ENCODE measurements around the gene TOPAZ1.
"Not testable (repeated sequence)": the region's sequence is repeated elsewhere in the genome, so short reads cannot be mapped to it uniquely, and the experiment has no call there.

Gene TOPAZ1

DNA sequence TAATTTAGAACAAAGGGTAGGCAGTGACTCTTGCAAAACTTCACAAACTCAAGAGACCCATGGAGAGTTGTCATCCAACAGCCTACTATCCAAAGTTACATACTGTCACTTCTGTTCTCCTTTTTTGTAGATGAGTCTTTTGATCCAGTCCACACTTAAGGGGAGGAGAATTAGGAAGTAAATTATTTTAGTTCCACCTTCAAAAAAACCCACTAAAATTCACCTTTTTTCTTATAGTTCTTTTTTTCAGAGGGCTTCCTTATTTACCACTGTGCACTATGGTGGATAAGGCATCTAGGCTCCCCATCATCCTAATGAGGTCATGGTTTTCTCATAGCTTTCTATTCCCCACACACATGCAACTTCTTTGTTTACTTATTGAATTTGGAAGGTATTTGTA lies 88.3 kb downstream of the TOPAZ1 start:
- DNase-seq (ENCODE audit: low read depth in 2 of 2), result no peak

DNA sequence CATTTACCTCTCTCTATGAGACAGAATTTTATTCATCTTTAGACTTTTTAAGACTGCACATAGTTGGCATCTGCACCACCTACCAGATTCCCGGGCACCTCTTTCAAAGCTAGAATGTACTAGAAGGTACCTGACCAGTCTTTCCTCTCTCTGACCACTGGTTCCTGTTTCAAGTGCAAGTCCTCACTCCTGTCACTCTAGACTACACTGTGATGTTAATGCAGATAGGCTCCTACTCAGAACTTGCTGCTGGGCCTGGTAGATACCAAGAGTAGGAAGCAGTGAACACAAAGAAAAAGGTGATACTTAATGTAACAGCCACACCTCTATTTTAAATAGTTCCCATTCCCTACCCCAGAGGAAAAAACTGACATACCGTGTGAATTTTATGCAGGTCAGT lies 88.8 kb downstream of the TOPAZ1 start:
- DNase-seq (ENCODE audit: low read depth in 2 of 2), result no peak

DNA sequence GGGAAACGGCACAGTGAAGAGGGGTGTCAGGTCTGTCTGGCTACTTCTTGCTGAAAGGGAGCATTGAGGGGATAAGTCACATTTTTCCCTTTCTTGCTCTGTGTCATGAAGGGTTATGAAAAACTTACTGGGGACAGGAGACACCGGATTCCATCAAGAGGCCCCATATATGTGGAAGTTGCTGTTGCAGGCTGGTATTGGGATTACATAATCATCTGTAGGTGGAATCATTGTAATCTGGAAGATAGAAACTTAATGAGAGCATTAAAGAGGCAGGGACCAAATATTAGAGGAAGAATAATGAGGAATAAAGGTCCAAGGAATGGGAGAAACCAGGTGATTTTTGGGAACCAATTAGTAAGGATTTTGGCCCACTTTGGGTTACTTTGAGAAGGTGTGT lies 92.6 kb downstream of the TOPAZ1 start:
- DNase-seq (ENCODE audit: low read depth in 2 of 2), result no peak

DNA sequence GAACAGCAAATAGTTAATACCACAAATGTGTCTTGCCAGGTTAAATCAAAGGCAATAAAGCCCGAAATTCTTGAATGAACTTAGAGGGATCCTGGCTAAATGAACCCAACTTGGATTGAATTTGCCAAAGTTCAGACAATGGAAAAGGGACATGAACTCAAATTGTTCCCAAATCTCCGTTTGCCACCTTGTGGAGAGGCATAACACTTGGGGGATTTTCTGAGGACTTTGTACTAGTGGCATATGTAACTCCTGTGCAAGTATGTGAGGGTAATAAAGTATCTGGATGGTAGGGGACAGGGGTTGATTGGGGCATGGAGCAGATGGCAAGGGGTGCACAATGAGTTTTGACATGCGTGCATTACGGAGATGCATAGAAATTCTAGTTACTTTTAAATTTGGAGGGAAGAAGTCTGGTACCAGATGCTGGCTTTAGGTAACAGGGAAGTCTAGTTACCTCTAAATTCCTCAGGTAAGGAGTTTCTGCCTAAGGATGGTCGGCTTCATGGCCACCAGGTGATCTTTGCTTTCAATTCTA lies 95.6 kb downstream of the TOPAZ1 start:
- no peak for DNase-seq (ENCODE audit: low read depth in 2 of 2)

DNA sequence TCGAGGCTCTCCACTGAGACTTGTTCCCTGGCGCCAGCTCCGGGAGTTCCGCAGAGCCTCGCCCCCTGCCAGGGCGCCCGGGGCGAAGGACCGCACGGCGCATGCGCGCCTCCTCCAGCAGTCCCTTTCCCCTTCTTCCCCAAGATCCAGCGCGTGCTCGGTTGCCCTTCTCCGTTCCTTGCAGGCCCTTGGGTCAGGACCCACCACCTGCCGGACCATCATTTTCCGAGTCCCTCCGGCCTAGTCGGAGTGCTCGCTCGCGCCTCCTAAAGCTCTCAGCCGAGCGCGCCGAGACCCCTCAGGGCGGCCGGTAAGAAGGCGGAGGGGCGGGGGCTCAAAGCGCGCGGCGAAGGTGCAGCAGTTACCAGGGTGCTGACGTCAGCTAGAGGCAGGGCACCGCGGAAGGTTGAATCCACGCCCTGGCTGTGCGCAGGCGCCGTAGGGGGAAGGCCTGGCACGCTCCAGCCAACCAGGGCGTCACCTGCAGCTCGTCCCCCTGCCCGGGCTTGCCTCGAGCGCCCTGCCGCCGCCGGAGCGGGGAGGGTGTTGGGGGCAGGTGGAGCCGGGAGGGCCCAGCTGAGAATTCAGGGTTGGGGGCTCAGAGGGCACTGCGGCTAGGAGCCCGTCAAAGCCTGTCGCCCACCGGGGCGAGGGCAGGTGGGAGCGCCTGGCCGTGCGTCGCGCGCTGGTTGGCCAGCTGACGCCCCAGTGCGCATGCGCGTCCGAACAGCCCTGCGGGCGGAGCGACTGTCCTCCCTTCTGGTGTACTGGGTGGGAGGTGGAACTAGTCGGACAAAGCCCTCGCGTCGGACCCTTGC lies 96.5 kb downstream of the TOPAZ1 start, which contains the start of gene TCAIM:
Gene TCAIM (plus strand): TSS at position 757 of the 818 bp plus-strand sequence. CDS start 16,017 bp downstream, outside the sequence.
- peak; percentile 89 to 91 for DNase-seq (ENCODE audit: low read depth in 2 of 2)

DNA sequence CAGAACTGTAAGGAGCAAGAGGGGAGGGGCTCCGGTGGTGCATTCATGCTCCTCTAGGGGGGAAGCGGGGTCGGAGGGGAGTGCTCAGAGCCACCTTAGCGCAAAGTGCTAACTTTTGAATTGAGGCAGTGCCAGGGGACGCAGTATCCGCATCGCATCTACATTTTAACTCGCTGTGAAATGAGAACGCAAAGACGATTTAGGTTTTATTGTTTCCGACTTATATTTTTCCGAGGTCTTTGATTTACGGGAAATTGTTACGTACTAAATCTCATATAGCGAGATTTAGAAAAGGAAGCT lies 97.1 kb downstream of the TOPAZ1 start:
- no peak for DNase-seq (ENCODE audit: low read depth in 2 of 2)

DNA sequence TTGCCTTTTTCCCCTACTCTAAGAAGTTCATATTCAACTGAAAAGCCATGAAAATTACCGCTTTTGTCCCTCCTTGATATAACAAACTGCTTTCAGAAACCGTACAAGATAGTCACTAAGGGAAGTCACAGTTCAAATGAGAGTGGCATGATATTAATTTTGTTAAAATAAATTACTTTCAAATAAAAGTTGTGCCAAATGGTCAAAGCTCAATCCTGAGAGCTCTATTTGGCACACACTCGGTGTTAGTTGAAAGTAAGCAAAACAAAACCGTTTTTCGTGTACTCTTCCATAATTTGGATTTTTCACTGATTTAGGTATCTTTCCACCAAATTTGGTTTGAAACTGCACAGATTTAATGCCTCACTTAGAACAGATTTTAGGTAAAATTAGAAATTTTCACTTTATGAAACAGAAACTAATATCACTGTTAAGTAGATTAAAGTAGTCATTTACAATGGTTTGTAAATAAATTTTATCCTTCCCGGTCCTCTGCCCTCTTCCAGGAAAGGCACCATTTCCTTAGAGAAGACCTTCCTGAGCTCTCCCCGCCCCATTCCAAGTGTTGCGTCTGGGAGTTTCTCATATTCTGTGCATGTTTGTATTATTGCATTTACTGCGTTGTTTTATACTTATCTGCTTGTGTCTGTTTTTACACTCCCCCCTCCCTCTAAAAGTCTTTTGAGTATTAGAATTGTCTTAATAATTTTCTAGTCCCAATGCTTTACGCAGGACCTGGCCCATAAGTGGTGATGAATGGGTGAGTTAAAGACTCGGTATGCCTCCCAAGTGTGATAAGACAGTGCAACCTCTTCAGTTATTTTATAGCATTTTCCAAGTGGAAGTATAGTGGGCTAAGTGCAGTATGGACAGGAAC lies 97.7 kb downstream of the TOPAZ1 start:
- no peak for DNase-seq (ENCODE audit: low read depth in 2 of 2)

DNA sequence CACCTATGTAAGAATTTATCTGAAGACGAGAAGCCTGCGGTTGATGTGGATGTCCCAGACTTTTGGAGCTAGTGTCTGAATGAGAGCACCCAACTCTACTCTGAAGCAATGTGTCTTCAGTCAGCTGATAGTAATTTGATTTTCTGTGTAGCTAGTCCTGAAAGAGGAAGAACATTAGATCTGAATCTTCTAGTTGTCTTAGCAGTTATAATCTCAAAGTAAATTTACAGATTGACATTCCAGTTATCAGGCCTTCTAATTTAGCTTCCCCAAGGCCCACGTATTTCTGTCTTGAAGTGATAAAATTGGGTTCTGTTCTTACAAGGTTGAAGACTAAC lies 98.3 kb downstream of the TOPAZ1 start:
- DNase-seq (ENCODE audit: low read depth in 2 of 2), result no peak

DNA sequence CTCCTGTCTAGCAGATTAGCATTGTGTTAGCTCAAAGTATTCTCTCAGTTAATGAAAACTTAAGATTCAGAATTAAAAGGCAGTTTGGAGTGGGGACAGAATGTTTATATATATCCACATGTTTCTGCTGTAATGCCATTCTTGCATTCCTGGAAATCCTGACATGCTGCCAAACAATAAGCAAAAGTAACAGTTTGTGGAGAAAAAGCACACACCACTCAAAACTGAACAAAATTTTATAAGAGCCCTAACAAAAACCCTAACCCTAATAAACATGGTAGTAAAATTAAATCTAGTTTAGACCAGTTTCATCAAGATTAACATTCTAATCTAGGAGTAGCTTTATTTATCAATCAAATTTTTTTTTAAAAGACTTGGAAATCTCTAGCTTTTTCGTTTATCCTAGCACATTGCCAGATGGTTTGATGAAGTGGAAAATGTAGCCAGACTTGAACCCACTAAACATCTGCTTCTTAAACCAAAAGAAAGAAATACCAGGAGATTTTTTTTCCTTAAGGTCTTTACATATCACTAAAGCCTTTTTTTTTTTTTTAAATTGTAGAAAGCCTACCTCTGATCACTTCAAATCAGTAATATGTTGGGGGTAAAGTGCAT lies 100.6 kb downstream of the TOPAZ1 start:
- DNase-seq (ENCODE audit: low read depth in 2 of 2), result peak; percentile 56 to 59

DNA sequence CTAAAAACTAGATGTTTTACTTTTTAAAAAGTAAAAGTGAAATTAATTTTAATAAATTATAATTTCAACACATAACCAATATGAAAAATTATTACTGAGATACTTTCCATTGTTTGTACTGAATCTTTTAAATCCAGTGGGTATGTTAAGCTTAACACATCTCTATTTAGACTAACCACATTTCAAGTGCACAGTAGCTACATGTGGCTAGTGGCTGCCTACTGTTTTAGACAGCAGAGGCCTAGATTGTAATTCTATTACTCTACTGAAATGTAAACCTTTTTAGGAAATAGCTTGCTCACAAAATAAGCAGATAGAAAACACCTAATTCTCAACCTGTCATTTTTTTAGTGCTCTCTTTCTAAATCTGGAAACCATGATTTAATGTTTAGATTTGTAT lies 101.7 kb downstream of the TOPAZ1 start:
- no peak for DNase-seq (ENCODE audit: low read depth in 2 of 2)

DNA sequence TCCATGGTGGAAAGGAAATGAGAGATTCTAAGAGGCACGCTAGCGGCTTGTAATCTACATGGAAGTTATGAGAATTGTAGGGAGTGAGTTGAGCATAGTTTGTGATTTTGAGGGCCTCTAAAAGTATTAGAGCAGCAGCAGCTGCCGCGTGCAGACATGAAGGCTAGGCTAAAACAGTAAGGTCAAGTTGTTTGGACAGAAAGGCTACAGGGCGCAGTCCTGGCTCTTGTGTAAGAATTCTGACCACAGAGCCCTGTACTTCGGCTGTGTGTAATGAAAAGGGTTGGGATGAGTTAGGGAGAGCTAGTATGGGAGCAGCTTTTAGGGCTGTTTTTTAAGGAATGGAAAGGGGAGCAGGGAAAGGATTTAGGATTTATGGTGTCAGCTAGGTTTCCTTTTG lies 104.9 kb downstream of the TOPAZ1 start:
- DNase-seq (ENCODE audit: low read depth in 2 of 2), result not testable (repeated sequence)

DNA sequence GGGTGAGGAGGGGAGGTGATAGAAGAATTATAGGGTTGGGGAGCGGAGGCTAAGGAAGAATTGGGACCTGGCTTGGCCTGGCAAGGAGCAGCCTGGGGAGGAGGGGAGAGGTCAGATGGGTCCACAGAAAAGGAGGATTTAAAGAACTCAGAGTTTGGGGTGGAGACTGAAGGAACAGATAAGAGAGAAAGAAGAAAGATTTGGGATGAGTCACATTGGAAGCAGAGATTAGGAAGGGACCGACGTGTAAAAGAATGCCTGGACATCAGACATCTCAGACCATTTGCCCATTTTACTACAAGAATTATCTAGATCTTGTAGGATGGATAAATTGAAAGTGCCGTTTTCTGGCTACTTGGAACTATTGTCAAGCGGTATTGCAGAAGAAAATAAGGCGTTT lies 107.3 kb downstream of the TOPAZ1 start:
- DNase-seq (ENCODE audit: low read depth in 2 of 2), result no peak

DNA sequence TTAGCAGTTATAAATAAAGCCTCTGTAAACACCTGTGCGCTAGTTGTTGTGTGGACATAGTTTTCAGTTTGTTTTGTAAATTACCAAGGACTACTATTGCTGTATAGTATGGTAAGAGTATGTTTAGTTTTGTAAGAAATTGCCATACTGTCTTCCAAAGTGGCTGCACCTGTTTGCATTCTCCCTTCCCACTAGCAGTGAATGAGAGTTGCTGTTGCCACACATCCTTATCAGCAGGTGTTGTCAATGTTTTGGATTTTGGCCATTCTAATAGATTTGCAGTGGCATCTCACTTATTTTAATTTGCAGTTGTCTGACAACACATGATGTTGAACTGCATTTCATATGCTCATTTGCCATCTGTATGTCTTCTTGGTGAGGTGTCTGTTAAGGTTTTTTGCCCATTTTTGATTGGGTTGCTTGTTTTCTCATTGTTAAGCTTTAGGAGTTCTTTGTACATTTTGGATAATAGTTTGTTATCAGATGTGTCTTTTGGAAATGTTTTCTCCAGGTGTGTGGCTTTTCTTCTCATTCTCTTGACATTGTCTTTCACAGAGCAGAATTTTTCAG lies 111.8 kb downstream of the TOPAZ1 start:
- DNase-seq (ENCODE audit: low read depth in 2 of 2), result no peak

DNA sequence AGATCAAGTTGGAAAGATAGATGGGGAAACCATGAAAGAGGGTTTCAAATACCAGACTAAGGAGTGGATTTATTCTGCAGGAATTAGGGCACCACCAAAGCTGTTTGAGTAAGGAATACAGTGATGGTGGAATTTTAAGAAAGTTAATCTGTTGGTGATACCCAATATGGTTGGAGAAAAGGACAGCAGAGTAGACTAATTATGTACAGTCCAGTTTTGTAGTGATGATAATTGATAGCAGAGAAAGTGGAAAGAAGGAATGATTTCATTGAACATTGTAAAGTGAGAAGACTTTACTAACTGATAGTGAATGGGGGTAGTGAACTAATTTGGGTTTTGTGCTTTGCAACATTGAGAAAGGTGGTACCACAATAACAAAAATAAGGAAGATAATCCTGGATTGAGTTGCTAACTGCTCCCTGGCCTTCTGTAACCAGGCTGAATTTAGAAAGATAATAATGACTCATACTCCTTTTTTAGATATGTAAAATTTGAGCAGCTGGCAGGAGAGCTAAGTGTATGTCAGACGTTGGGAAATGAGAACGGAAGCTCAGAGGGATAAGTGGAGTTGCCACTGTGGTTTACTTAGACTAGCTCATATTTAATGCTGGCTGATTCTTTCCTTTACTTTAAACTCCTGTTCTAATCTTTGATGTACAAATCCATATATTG lies 113.8 kb downstream of the TOPAZ1 start:
- peak; percentile 33 to 36 for DNase-seq (ENCODE audit: low read depth in 2 of 2)

DNA sequence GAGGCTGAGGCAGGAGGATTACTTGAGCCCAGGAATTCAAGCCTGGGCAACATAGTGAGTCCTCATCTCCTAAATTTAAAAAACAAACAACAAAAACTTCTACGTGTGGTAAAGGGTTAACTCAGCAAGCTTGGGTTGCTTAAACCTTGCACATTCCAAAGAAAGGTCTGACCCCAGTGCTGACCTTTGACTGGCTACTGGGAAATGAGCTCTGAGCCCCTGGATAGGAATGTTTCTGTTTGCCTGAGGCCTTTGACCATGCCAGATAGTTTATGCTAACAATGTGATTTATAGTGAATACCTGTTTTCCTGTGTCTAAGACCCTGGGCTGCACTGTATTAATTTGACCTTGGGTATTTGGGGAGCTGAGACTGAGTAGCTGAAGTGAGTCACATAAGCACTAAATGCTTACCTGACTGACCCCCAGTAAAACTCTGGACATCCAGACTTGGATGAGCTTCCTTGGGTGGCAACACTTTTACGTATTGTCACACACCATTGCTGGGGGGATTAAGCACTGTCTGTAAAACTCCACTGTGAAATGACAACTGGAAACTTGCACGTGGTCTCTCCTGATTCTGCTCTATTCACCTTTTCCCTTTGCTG lies 117.6 kb downstream of the TOPAZ1 start:
- DNase-seq (ENCODE audit: low read depth in 2 of 2), result no peak

DNA sequence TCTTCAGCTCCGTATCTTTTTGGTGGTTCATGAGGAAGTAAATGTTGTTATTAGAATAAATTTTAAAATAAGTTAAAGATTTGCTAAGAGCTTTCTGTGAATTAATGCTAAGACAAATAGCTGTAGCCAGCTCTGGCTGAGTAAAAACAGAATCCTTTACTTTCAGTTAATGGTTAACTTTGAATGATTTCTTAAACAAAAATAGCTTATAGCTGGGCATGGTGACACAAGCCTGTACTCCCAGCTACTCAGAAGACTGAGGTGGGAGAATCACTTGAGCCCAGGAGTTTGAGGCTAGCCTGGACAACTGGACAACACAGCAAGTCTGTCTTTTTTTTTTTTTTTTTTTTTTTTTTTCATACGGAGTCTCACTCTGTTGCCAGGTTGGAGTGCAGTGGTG lies 121.9 kb downstream of the TOPAZ1 start:
- DNase-seq (ENCODE audit: low read depth in 2 of 2), result no peak

DNA sequence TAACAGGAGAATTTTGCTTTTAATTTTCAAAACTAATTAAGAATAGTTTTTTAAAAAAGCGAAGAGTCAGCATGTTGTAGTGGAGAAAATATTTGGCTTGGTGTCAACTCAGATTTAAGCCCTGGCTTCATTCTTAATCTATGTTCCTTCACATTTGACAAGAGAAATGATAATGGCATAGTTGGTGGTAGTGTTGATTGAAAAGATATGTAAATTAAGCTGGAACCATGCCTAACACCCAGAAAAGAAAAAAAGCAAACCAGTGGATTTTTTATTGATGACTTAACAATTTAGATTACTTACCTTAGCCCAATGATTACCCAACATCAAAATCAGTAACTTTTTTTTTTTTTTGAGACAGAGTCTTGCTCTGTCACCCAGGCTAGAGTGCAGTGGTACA lies 124.3 kb downstream of the TOPAZ1 start:
- DNase-seq (ENCODE audit: low read depth in 2 of 2), result no peak

DNA sequence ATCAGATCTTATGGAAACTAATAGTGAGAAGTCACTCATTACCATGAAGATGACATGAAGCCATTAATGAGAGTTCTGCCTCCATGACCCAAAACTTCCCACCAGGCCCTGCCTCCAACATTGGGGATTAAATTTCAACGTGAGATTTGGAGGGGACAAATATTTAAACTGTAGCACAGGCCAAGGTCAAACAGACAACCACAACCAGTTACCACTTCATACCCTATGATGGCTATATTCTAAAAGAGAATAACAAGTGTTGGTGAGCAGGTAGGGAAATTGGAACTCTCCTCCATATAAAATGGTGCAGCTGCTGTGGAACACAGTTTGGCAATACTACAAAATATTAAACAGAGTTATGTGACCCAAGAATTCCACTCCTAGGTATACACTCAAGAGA lies 133.8 kb downstream of the TOPAZ1 start:
- no peak for DNase-seq (ENCODE audit: low read depth in 2 of 2)
